Activated effector memory CD4-positive, alpha-beta T cell treated with anti-CD3 and anti-CD28 coated beads, Interleukin-2, amount 50 U/mL, for 16 hours (primary cell): ENCODE results near the gene CCDC183.
"Not testable (repeated sequence)": the region's sequence is repeated elsewhere in the genome, so short reads cannot be mapped to it uniquely, and the experiment has no call there.

Source experiments
- DNase-seq: peaks from one replicate; pipeline ENCODE4 v3.0.0-alpha.2; 2020

The CCDC183 gene

GRCh38 chr9:136760834-136761544 is 35.1 kb upstream of the CCDC183 start:
- DNase-seq = not testable (repeated sequence)

- DNase-seq = no peak
Observed at GRCh38 chr9:136761545-136761981, 34.6 kb upstream of the CCDC183 start.

- DNase-seq = no peak
Observed at GRCh38 chr9:136762221-136762691, 33.9 kb upstream of the CCDC183 start.

- DNase-seq = peak; percentile 75
Observed at GRCh38 chr9:136762915-136763648, 33.1 kb upstream of the CCDC183 start.

GRCh38 chr9:136763649-136764035 is 32.5 kb upstream of the CCDC183 start:
- peak; percentile 58 for DNase-seq

GRCh38 chr9:136764301-136764891 is 31.7 kb upstream of the CCDC183 start, which contains the start of gene LCN15:
TSS of gene LCN15 (minus strand) at chr9:136764518. CDS start at chr9:136764488, 30 bp downstream.
- DNase-seq = peak; percentile 59

- DNase-seq = peak; percentile 56
Observed at GRCh38 chr9:136765041-136765440, 31.1 kb upstream of the CCDC183 start.

- DNase-seq = peak; percentile 61
Observed at GRCh38 chr9:136765745-136766409, 30.3 kb upstream of the CCDC183 start.

- DNase-seq = peak; percentile 85
Observed at GRCh38 chr9:136766410-136767120, 29.6 kb upstream of the CCDC183 start.

GRCh38 chr9:136769710-136770191 is 26.4 kb upstream of the CCDC183 start:
- DNase-seq = peak; percentile 81

GRCh38 chr9:136771907-136772415 is 24.2 kb upstream of the CCDC183 start:
- DNase-seq = peak; percentile 50

- no peak for DNase-seq
Observed at GRCh38 chr9:136773386-136774044, 22.6 kb upstream of the CCDC183 start.

GRCh38 chr9:136774416-136775045 is 21.6 kb upstream of the CCDC183 start:
- DNase-seq = no peak

GRCh38 chr9:136775191-136775590 is 20.9 kb upstream of the CCDC183 start:
- DNase-seq = no peak

GRCh38 chr9:136776947-136777346 is 19.2 kb upstream of the CCDC183 start:
- no peak for DNase-seq

GRCh38 chr9:136777359-136777758 is 18.8 kb upstream of the CCDC183 start:
- DNase-seq = no peak

GRCh38 chr9:136779808-136780207 is 16.3 kb upstream of the CCDC183 start:
- DNase-seq = no peak

- no peak for DNase-seq
Observed at GRCh38 chr9:136782452-136782851, 13.7 kb upstream of the CCDC183 start.

GRCh38 chr9:136784249-136784996 is 11.7 kb upstream of the CCDC183 start:
- DNase-seq = no peak

- peak; percentile 73 for DNase-seq
Observed at GRCh38 chr9:136784997-136785361, 11.2 kb upstream of the CCDC183 start.
